ENCODE results near the gene SMIM12. TPM values are rescaled to one million over a fixed set of nuclear protein-coding genes. Genes with fewer than 3 reads are reported as not detected.

The SMIM12 gene
- polyA plus RNA-seq, 3 donors = 31.8 to 121 (median 93.7) TPM

GRCh38 chr1:34907487-34908090, 48.0 kb upstream of the SMIM12 start:
- Histone ChIP-seq H3K9ac (ENCODE audit: insufficient read depth, low read length, poor library complexity, severe bottlenecking) (no peak overlapping the region), H2AFZ (ENCODE audit: insufficient read depth, low read depth, low read length, poor library complexity, severe bottlenecking) (no peak overlapping the region), H3K4me3 (replicated peaks in 1 of 3; ENCODE audit: low read depth in 2 of 3, low read length in 3 of 3) (no peak overlapping the region), H3K4me2 (replicated peaks; ENCODE audit: extremely low read depth, low read length, poor library complexity, severe bottlenecking) (no peak overlapping the region), H3K4me1 (ENCODE audit: control insufficient read depth in 1 of 2, insufficient read depth in 2 of 2, low read length in 2 of 2) (no peaks in the 10 kb centered on the region), H3K27ac (ENCODE audit: low read depth in 1 of 2, low read length in 2 of 2) (no peak overlapping the region), H3K27me3 (ENCODE audit: control insufficient read depth in 2 of 2, insufficient read depth in 2 of 2, low read length in 2 of 2) (no peaks in the 10 kb centered on the region), H3K9me3 (replicated peaks in 1 of 2; ENCODE audit: control insufficient read depth in 1 of 2, insufficient read depth in 1 of 2, low read length in 2 of 2) (no peaks in the 10 kb centered on the region), H4K20me1 (ENCODE audit: insufficient read depth, low read length) (no peaks in the 10 kb centered on the region), H3K79me2 (ENCODE audit: insufficient read depth, low read length) (no peaks in the 10 kb centered on the region), H3K36me3 (replicated peaks in 1 of 2; ENCODE audit: control insufficient read depth in 1 of 2, insufficient read depth in 2 of 2, low read length in 2 of 2) (no peaks in the 10 kb centered on the region)
- H3K9me3 Mint-ChIP-seq = peaks cover 0 to 2% (median 0%) of the 10 kb centered on the region in 7 donors
- intact Hi-C loops (cut with micrococcal nuclease) = no loop called here
- H3K27me3 Mint-ChIP-seq (ENCODE audit: low read depth in 3 of 3) = peaks cover under 1 to 15% (median 14%) of the 10 kb centered on the region in 3 donors
- no peak for TF ChIP-seq CTCF (IDR thresholded peaks at IDR 0.05)
- H3K36me3 Mint-ChIP-seq = no peaks in the 10 kb centered on the region
- DNase-seq = no peak
- no peak overlapping the region for H3K4me3 Mint-ChIP-seq
- H3K4me1 Mint-ChIP-seq = no peaks in the 10 kb centered on the region
- peak overlapping the region in 1 of 7 donors; percentile 73 for H3K27ac Mint-ChIP-seq
- WGBS (ENCODE audit: insufficient coverage) = 100% methylated on average over 1 of the region's 5 CpGs

- peaks cover 0 to 2% (median 0%) of the 10 kb centered on the region in 7 donors for H3K9me3 Mint-ChIP-seq
- Histone ChIP-seq H3K27ac (ENCODE audit: low read depth in 1 of 2, low read length in 2 of 2) (no peak overlapping the region), H4K20me1 (ENCODE audit: insufficient read depth, low read length) (no peaks in the 10 kb centered on the region), H3K4me3 (replicated peaks in 1 of 3; ENCODE audit: low read depth in 2 of 3, low read length in 3 of 3) (no peak overlapping the region), H3K27me3 (ENCODE audit: control insufficient read depth in 2 of 2, insufficient read depth in 2 of 2, low read length in 2 of 2) (no peaks in the 10 kb centered on the region), H3K9me3 (replicated peaks in 1 of 2; ENCODE audit: control insufficient read depth in 1 of 2, insufficient read depth in 1 of 2, low read length in 2 of 2) (no peaks in the 10 kb centered on the region), H3K9ac (ENCODE audit: insufficient read depth, low read length, poor library complexity, severe bottlenecking) (no peak overlapping the region), H3K4me2 (replicated peaks; ENCODE audit: extremely low read depth, low read length, poor library complexity, severe bottlenecking) (no peak overlapping the region), H3K36me3 (replicated peaks in 1 of 2; ENCODE audit: control insufficient read depth in 1 of 2, insufficient read depth in 2 of 2, low read length in 2 of 2) (no peaks in the 10 kb centered on the region), H3K4me1 (ENCODE audit: control insufficient read depth in 1 of 2, insufficient read depth in 2 of 2, low read length in 2 of 2) (no peaks in the 10 kb centered on the region), H2AFZ (ENCODE audit: insufficient read depth, low read depth, low read length, poor library complexity, severe bottlenecking) (no peak overlapping the region), H3K79me2 (ENCODE audit: insufficient read depth, low read length) (no peaks in the 10 kb centered on the region)
- TF ChIP-seq CTCF (IDR thresholded peaks at IDR 0.05) = no peak
- intact Hi-C loops (cut with micrococcal nuclease) = no loop called here
- peaks cover 6 to 18% (median 14%) of the 10 kb centered on the region in 3 donors for H3K27me3 Mint-ChIP-seq (ENCODE audit: low read depth in 3 of 3)
- no peak for DNase-seq
- H3K4me3 Mint-ChIP-seq = peak overlapping the region in 1 of 2 donors; percentile 5
- H3K27ac Mint-ChIP-seq = no peak overlapping the region
- 80% methylated on average over 4 of the region's 4 CpGs for WGBS (ENCODE audit: insufficient coverage)
- no peaks in the 10 kb centered on the region for H3K4me1 Mint-ChIP-seq
- no peaks in the 10 kb centered on the region for H3K36me3 Mint-ChIP-seq
Measured at GRCh38 chr1:34906756-34907155, 47.2 kb upstream of the SMIM12 start.
